Heart left ventricle (tissue), 13 donors: ENCODE measurements around the gene ZSCAN25.

Source experiments
- POLR2A ChIP-seq, 2 donors: fragments of 450-650 bp; IDR thresholded peaks; one replicate each; pipeline ENCODE4 v1.6.1; 2017; ENCODE audit warnings: antibody characterized with exemption in 2 of 2, mild to moderate bottlenecking in 2 of 2, moderate library complexity in 2 of 2
- TF ChIP-seq, protein P1 (sequence below), 12 donors: fragments of 200-600 bp; sonication (generic) in 4 of 12; IDR thresholded peaks; one replicate each; pipeline versions ENCODE4 v1.5.0 to v1.8.0; 2018 to 2022; ENCODE audit warnings: antibody characterized with exemption in 12 of 12, mild to moderate bottlenecking in 5 of 12
- donor health status: ischemic (EF 13 %, LVEDD 7.1; RV severe dilation, severe dysfunction).
- donor health status: DM: no; HTN: yes; CAD: no.
- donor health status: DM: no; HTN: no; CAD: no.
- donor health status: ischemic (EF 25% LVEDD 6.9; RV normal size, moderate dysfunction).
- donor health status: ischemic (EF 25% LVEDD 5.7; RV mildly dilated, moderate dysfunction).
- donor health status: ischemic (EF 35%, LVEDD 5.7; RV mildly dilated, moderate dysfunction).
- donor health status: nonischemic (EF 11% LVEDD 7.7; RV severe dilation, severe dysfunction).
- donor health status: DM: yes; HTN: yes; CAD: no.
- donor health status: PGD.
- donor health status: ischemic (EF 29% LVEDD 5.4; RV normal size, mild dysfunction).
- donor health status: nonischemic (EF 23%, LVEDD 6.1; RV moderate dilation, normal function).

DNA sequence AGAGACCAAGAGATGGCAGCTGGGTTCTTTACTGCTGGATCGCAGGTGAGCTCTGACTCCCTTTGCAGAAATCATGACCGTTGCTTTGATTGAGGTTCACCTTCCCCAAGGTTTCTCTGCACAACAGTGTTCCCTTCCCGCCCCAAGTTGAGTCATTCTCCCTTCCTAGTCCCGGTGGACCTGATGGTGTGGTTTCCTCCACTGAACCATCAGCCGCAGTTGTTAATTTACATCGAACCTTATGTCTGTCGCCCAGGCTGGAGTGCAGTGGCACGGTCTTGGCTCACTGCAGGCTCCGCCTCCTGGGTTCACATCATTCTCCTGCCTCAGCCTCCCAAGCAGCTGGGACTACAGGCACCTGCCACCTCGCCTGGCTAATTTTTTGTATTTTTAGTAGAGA, 5.8 kb downstream of the ZSCAN25 start:
- TF ChIP-seq, protein P1, sequence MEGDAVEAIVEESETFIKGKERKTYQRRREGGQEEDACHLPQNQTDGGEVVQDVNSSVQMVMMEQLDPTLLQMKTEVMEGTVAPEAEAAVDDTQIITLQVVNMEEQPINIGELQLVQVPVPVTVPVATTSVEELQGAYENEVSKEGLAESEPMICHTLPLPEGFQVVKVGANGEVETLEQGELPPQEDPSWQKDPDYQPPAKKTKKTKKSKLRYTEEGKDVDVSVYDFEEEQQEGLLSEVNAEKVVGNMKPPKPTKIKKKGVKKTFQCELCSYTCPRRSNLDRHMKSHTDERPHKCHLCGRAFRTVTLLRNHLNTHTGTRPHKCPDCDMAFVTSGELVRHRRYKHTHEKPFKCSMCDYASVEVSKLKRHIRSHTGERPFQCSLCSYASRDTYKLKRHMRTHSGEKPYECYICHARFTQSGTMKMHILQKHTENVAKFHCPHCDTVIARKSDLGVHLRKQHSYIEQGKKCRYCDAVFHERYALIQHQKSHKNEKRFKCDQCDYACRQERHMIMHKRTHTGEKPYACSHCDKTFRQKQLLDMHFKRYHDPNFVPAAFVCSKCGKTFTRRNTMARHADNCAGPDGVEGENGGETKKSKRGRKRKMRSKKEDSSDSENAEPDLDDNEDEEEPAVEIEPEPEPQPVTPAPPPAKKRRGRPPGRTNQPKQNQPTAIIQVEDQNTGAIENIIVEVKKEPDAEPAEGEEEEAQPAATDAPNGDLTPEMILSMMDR (IDR thresholded peaks at IDR 0.05): no peak
- no peak for TF ChIP-seq POLR2A (IDR thresholded peaks at IDR 0.05)
